Muscle of leg (tissue), 11 donors: ENCODE measurements around the gene CCND3. TPM values are rescaled to one million over a fixed set of nuclear protein-coding genes. Genes with fewer than 3 reads are reported as not detected.

Experiments used
- DNase-seq: peaks from one replicate; pipeline ENCODE4 v3.0.0; 2013
- H3K27ac ChIP-seq: one replicate; pipeline ENCODE4 v1.5.1; 2013; ENCODE audit warnings: mild to moderate bottlenecking, low read length, control low read depth
- H3K27me3 ChIP-seq: one replicate; pipeline ENCODE4 v1.6.1; 2013; ENCODE audit warnings: low read length; ENCODE audit not compliant: control insufficient read depth, insufficient read depth
- H3K36me3 ChIP-seq: one replicate; pipeline ENCODE4 v1.6.1; 2013; ENCODE audit warnings: low read length; ENCODE audit not compliant: control insufficient read depth, insufficient read depth
- H3K4me1 ChIP-seq: one replicate; pipeline ENCODE4 v1.6.1; 2013; ENCODE audit warnings: low read length; ENCODE audit not compliant: control insufficient read depth, insufficient read depth
- H3K4me3 ChIP-seq: one replicate; pipeline ENCODE4 v1.5.1; 2013; ENCODE audit warnings: low read length, control low read depth
- H3K9me3 ChIP-seq: replicated peaks from 2 replicates; pipeline ENCODE4 v1.6.1; 2013; ENCODE audit warnings: low read depth, low read length; ENCODE audit not compliant: control insufficient read depth
- WGBS: methylation state at CpG from one replicate; pipeline ENCODE4 v1.1.5; 2013; ENCODE audit warnings: missing lambda C conversion rate; ENCODE audit not compliant: insufficient coverage; 5-methylcytosine and 5-hydroxymethylcytosine counted together
- polyA plus RNA-seq, 8 donors: library from polyadenylated mRNA; unstranded; fragments of 120-200 nt; gene quantifications; one replicate each; pipeline versions ENCODE4 v1.2.1 to v1.2.3, GENCODE V29; 2013; ENCODE audit warnings: inconsistent platforms in 1 of 8, low replicate concordance in 1 of 8; ENCODE audit not compliant: insufficient read length in 8 of 8, insufficient read depth in 1 of 8
- total RNA-seq: library from RNA; stranded (reverse); fragments of 120-200 nt; gene quantifications from one replicate; pipeline ENCODE4 v1.2.4, GENCODE V29; 2013

CCND3 gene
- total and polyA plus RNA-seq, 9 donors: 30.2 to 99.9 (median 82.3) TPM

- no peak overlapping the region for H3K27ac ChIP-seq
- no peaks in the 10 kb centered on the region for H3K9me3 ChIP-seq
- no peaks in the 10 kb centered on the region for H3K27me3 ChIP-seq
- 75% methylated on average over 6 of the region's 7 CpGs for WGBS
- no peak overlapping the region for H3K4me3 ChIP-seq
- H3K36me3 ChIP-seq: no peaks in the 10 kb centered on the region
- no peaks in the 10 kb centered on the region for H3K4me1 ChIP-seq
- DNase-seq: no peak
Measured at GRCh38 chr6:41967312-41968287, 26.0 kb upstream of the CCND3 start.

- no peak overlapping the region for H3K4me3 ChIP-seq
- H3K9me3 ChIP-seq: no peaks in the 10 kb centered on the region
- H3K27me3 ChIP-seq: no peaks in the 10 kb centered on the region
- no CpG with 5 or more reads among the region's 4 CpGs for WGBS
- no peaks in the 10 kb centered on the region for H3K4me1 ChIP-seq
- no peak overlapping the region for H3K27ac ChIP-seq
- H3K36me3 ChIP-seq: no peaks in the 10 kb centered on the region
- no peak for DNase-seq
Measured at GRCh38 chr6:41966961-41967311, 25.3 kb upstream of the CCND3 start.

GRCh38 chr6:41966214-41966920, 24.8 kb upstream of the CCND3 start:
- no peak for DNase-seq
- Histone ChIP-seq H3K27ac (no peak overlapping the region), H3K27me3 (no peaks in the 10 kb centered on the region), H3K9me3 (no peaks in the 10 kb centered on the region), H3K36me3 (no peaks in the 10 kb centered on the region), H3K4me1 (no peaks in the 10 kb centered on the region), H3K4me3 (no peak overlapping the region)
- WGBS: 96% methylated on average over 3 of the region's 5 CpGs

- no peak overlapping the region for H3K27ac ChIP-seq
- no peaks in the 10 kb centered on the region for H3K36me3 ChIP-seq
- no peaks in the 10 kb centered on the region for H3K27me3 ChIP-seq
- no peaks in the 10 kb centered on the region for H3K9me3 ChIP-seq
- no peaks in the 10 kb centered on the region for H3K4me1 ChIP-seq
- WGBS: 30% methylated on average over 8 of the region's 11 CpGs
- no peak for DNase-seq
- H3K4me3 ChIP-seq: no peak overlapping the region
Measured at GRCh38 chr6:41965429-41966213, 24.0 kb upstream of the CCND3 start.

GRCh38 chr6:41964201-41964887, 22.7 kb upstream of the CCND3 start:
- no peaks in the 10 kb centered on the region for H3K27me3 ChIP-seq
- no peaks in the 10 kb centered on the region for H3K4me1 ChIP-seq
- H3K4me3 ChIP-seq: no peak overlapping the region
- DNase-seq: no peak
- 64% methylated on average over 2 of the region's 2 CpGs for WGBS
- no peaks in the 10 kb centered on the region for H3K36me3 ChIP-seq
- H3K9me3 ChIP-seq: no peaks in the 10 kb centered on the region
- no peak overlapping the region for H3K27ac ChIP-seq

- no peaks in the 10 kb centered on the region for H3K9me3 ChIP-seq
- no peak overlapping the region for H3K4me3 ChIP-seq
- no peak overlapping the region for H3K27ac ChIP-seq
- H3K36me3 ChIP-seq: no peaks in the 10 kb centered on the region
- H3K27me3 ChIP-seq: no peaks in the 10 kb centered on the region
- DNase-seq: no peak
- WGBS: no CpG with 5 or more reads among the region's 1 CpG
- H3K4me1 ChIP-seq: no peaks in the 10 kb centered on the region
Measured at GRCh38 chr6:41963371-41963770, 21.8 kb upstream of the CCND3 start.

- H3K27ac ChIP-seq: no peak overlapping the region
- no peaks in the 10 kb centered on the region for H3K4me1 ChIP-seq
- no peak for DNase-seq
- no CpG with 5 or more reads among the region's 4 CpGs for WGBS
- H3K27me3 ChIP-seq: no peaks in the 10 kb centered on the region
- H3K4me3 ChIP-seq: no peak overlapping the region
- H3K9me3 ChIP-seq: no peaks in the 10 kb centered on the region
- no peaks in the 10 kb centered on the region for H3K36me3 ChIP-seq
Measured at GRCh38 chr6:41960028-41960427, 18.4 kb upstream of the CCND3 start.

GRCh38 chr6:41958022-41958856, 16.6 kb upstream of the CCND3 start:
- DNase-seq: no peak
- WGBS: 83% methylated on average over 1 of the region's 6 CpGs
- no peaks in the 10 kb centered on the region for H3K36me3 ChIP-seq
- H3K27me3 ChIP-seq: no peaks in the 10 kb centered on the region
- H3K27ac ChIP-seq: no peak overlapping the region
- H3K4me3 ChIP-seq: no peak overlapping the region
- H3K9me3 ChIP-seq: no peaks in the 10 kb centered on the region
- H3K4me1 ChIP-seq: no peaks in the 10 kb centered on the region

GRCh38 chr6:41957117-41957516, 15.5 kb upstream of the CCND3 start:
- H3K27ac ChIP-seq: no peak overlapping the region
- no peaks in the 10 kb centered on the region for H3K4me1 ChIP-seq
- 79% methylated on average over 2 of the region's 4 CpGs for WGBS
- H3K27me3 ChIP-seq: no peaks in the 10 kb centered on the region
- H3K36me3 ChIP-seq: no peaks in the 10 kb centered on the region
- H3K9me3 ChIP-seq: no peaks in the 10 kb centered on the region
- H3K4me3 ChIP-seq: no peak overlapping the region
- DNase-seq: no peak
